ENCODE data around the gene SNRNP35. TPM values are rescaled to one million over a fixed set of nuclear protein-coding genes. Genes with fewer than 3 reads are reported as not detected.

SNRNP35 gene
- total and polyA plus RNA-seq, 4 donors = 9.0 to 13.3 (median 11.1) TPM

DNA sequence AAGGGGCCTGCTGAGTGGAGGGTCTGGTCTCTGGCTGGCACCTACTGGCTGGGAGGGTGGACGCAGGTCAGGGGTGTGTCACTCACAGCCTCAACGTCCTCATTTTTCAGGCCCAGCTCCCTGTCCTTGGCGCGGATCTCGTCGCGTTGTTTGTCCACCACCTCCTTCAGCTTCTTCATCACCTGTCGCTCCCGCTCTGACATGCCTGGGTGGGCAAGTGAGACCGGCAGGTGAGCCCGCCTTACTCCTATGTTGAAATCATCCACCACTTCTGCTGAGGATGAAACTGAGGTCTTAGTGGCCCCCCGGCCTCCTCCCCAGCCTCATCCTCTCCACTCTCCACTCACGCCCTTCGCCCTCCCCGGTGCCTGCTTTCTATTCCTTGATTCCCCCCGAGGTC is 41.4 kb downstream of the SNRNP35 start:
- no peak for DNase-seq (ENCODE audit: low spot score)
- Histone ChIP-seq H3K4me1 (ENCODE audit: control insufficient read depth in 4 of 4, insufficient read depth in 4 of 4, low read length in 3 of 4) (no peaks in the 10 kb centered on the region), H3K9ac (ENCODE audit: low read depth in 1 of 2, low read length in 2 of 2) (no peak overlapping the region), H3K27me3 (ENCODE audit: control insufficient read depth in 4 of 4, insufficient read depth in 4 of 4, low read length in 3 of 4) (no peaks in the 10 kb centered on the region), H3K27ac (ENCODE audit: low read depth in 1 of 2, low read length in 2 of 2) (no peak overlapping the region), H3K9me3 (ENCODE audit: control insufficient read depth in 4 of 4, low read length in 3 of 4) (no peaks in the 10 kb centered on the region), H3K36me3 (ENCODE audit: control insufficient read depth in 4 of 4, insufficient read depth in 3 of 4, low read depth in 1 of 4, low read length in 3 of 4) (peaks cover 0 to 13% (median 4%) of the 10 kb centered on the region in 4 donors), H3K4me3 (ENCODE audit: low read depth in 1 of 3, low read length in 3 of 3) (no peak overlapping the region)
- WGBS = 95% methylated on average over 16 of the region's 16 CpGs
- no peak for TF ChIP-seq FOXA2 (IDR thresholded peaks at IDR 0.05)
- no peak for TF ChIP-seq YY1 (IDR thresholded peaks at IDR 0.05)
- TF ChIP-seq GABPA (IDR thresholded peaks at IDR 0.05 in 1 of 2, conservative IDR thresholded peaks at IDR 0.05 in 1 of 2) = no peak
- TF ChIP-seq TAF1 (conservative IDR thresholded peaks at IDR 0.05) = no peak
- no peak for TF ChIP-seq JUND (IDR thresholded peaks at IDR 0.05)
- TF ChIP-seq, protein P1, sequence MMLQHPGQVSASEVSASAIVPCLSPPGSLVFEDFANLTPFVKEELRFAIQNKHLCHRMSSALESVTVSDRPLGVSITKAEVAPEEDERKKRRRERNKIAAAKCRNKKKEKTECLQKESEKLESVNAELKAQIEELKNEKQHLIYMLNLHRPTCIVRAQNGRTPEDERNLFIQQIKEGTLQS (IDR thresholded peaks at IDR 0.05) = no peak
- TF ChIP-seq FOXA1 (IDR thresholded peaks at IDR 0.05) = no peak

- no peak for TF ChIP-seq FOXA2 (IDR thresholded peaks at IDR 0.05)
- no peak for TF ChIP-seq EGR1 (IDR thresholded peaks at IDR 0.05; ENCODE audit: low read depth in 2 of 2)
- TF ChIP-seq CTCF (IDR thresholded peaks at IDR 0.05; ENCODE audit: low read depth, low read length, missing input control) = no peak
- no peak for TF ChIP-seq MAX (IDR thresholded peaks at IDR 0.05)
- no peak for TF ChIP-seq FOXA1 (IDR thresholded peaks at IDR 0.05)
- TF ChIP-seq JUND (IDR thresholded peaks at IDR 0.05) = no peak
- TF ChIP-seq, protein P1 (IDR thresholded peaks at IDR 0.05) = no peak
- no peak for TF ChIP-seq RAD21 (IDR thresholded peaks at IDR 0.05)
- no peak for TF ChIP-seq GABPA (IDR thresholded peaks at IDR 0.05 in 1 of 2, conservative IDR thresholded peaks at IDR 0.05 in 1 of 2)
- TF ChIP-seq TAF1 (conservative IDR thresholded peaks at IDR 0.05) = no peak
- TF ChIP-seq RXRA (IDR thresholded peaks at IDR 0.05) = no peak
- TF ChIP-seq NR2F2 (IDR thresholded peaks at IDR 0.05) = no peak
- TF ChIP-seq ZBTB33 (IDR thresholded peaks at IDR 0.05) = no peak
- no peak for TF ChIP-seq SP1 (IDR thresholded peaks at IDR 0.05)
- no peak for TF ChIP-seq HNF4A (conservative IDR thresholded peaks at IDR 0.05)
- TF ChIP-seq HNF4G (IDR thresholded peaks at IDR 0.05) = no peak
- TF ChIP-seq YY1 (IDR thresholded peaks at IDR 0.05) = no peak
- TF ChIP-seq, protein P2, sequence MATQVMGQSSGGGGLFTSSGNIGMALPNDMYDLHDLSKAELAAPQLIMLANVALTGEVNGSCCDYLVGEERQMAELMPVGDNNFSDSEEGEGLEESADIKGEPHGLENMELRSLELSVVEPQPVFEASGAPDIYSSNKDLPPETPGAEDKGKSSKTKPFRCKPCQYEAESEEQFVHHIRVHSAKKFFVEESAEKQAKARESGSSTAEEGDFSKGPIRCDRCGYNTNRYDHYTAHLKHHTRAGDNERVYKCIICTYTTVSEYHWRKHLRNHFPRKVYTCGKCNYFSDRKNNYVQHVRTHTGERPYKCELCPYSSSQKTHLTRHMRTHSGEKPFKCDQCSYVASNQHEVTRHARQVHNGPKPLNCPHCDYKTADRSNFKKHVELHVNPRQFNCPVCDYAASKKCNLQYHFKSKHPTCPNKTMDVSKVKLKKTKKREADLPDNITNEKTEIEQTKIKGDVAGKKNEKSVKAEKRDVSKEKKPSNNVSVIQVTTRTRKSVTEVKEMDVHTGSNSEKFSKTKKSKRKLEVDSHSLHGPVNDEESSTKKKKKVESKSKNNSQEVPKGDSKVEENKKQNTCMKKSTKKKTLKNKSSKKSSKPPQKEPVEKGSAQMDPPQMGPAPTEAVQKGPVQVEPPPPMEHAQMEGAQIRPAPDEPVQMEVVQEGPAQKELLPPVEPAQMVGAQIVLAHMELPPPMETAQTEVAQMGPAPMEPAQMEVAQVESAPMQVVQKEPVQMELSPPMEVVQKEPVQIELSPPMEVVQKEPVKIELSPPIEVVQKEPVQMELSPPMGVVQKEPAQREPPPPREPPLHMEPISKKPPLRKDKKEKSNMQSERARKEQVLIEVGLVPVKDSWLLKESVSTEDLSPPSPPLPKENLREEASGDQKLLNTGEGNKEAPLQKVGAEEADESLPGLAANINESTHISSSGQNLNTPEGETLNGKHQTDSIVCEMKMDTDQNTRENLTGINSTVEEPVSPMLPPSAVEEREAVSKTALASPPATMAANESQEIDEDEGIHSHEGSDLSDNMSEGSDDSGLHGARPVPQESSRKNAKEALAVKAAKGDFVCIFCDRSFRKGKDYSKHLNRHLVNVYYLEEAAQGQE (IDR thresholded peaks at IDR 0.05) = no peak
- Histone ChIP-seq H3K27ac (ENCODE audit: low read depth in 1 of 2, low read length in 2 of 2) (no peak overlapping the region), H3K27me3 (ENCODE audit: control insufficient read depth in 4 of 4, insufficient read depth in 4 of 4, low read length in 3 of 4) (no peaks in the 10 kb centered on the region), H3K4me1 (ENCODE audit: control insufficient read depth in 4 of 4, insufficient read depth in 4 of 4, low read length in 3 of 4) (no peaks in the 10 kb centered on the region), H3K36me3 (ENCODE audit: control insufficient read depth in 4 of 4, insufficient read depth in 3 of 4, low read depth in 1 of 4, low read length in 3 of 4) (peaks cover 0 to 9% (median 4%) of the 10 kb centered on the region in 4 donors), H3K9me3 (ENCODE audit: control insufficient read depth in 4 of 4, low read length in 3 of 4) (no peaks in the 10 kb centered on the region), H3K9ac (ENCODE audit: low read depth in 1 of 2, low read length in 2 of 2) (no peak overlapping the region), H3K4me3 (ENCODE audit: low read depth in 1 of 3, low read length in 3 of 3) (no peak overlapping the region)
- 94% methylated on average over 12 of the region's 12 CpGs for WGBS
- DNase-seq (ENCODE audit: low spot score) = no peak
Measured at GRCh38 chr12:123502163-123502704, 44.3 kb downstream of the SNRNP35 start.
